HL-60 (cell line): Measurements from ENCODE around the gene BOK.

Source experiments
- DNase-seq, 2 experiments: peaks; one replicate each; pipeline ENCODE4 v3.0.0-alpha.2; 2010 to 2020; ENCODE audit warnings: low read depth in 1 of 2, low spot score in 1 of 2
- H3K27ac ChIP-seq: fragments of 250-450 bp; sonication (Bioruptor Pico); replicated peaks from 2 replicates; pipeline ENCODE4 v1.5.1; 2020; ENCODE audit warnings: mild to moderate bottlenecking, moderate library complexity
- H3K27me3 ChIP-seq: fragments of 250-450 bp; sonication (Bioruptor Pico); 2 replicates; pipeline ENCODE4 v1.5.1; 2021; ENCODE audit warnings: mild to moderate bottlenecking, moderate library complexity; ENCODE audit not compliant: insufficient read depth, poor library complexity, severe bottlenecking
- H3K4me3 ChIP-seq: replicated peaks from 2 replicates; pipeline ENCODE4 v1.5.1; 2011; ENCODE audit warnings: mild to moderate bottlenecking, control low read depth, low read length; ENCODE audit not compliant: insufficient read depth
- CTCF ChIP-seq: IDR thresholded peaks from one replicate; pipeline ENCODE4 v1.5.1; 2011; ENCODE audit warnings: low read length, control low read depth, inconsistent platforms; ENCODE audit not compliant: insufficient read depth
- GABPA ChIP-seq: IDR thresholded peaks from 2 replicates; pipeline ENCODE4 v1.6.1; 2012; ENCODE audit warnings: low read depth
- POLR2AphosphoS5 ChIP-seq: IDR thresholded peaks from 2 replicates; pipeline ENCODE4 v1.6.1; 2012; ENCODE audit warnings: low read depth
- REST ChIP-seq: IDR thresholded peaks from 2 replicates; pipeline ENCODE4 v1.6.1; 2012; ENCODE audit warnings: low read depth; ENCODE audit not compliant: insufficient replicate concordance
- SPI1 ChIP-seq: IDR thresholded peaks from 2 replicates; pipeline ENCODE4 v1.6.1; 2012; ENCODE audit warnings: low read depth, mild to moderate bottlenecking, borderline replicate concordance

BOK gene

GRCh38 chr2:241615041-241615440 lies 56.5 kb downstream of the BOK start:
- Histone ChIP-seq H3K27ac (no peak overlapping the region), H3K27me3 (no peaks in the 10 kb centered on the region), H3K4me3 (no peak overlapping the region)
- DNase-seq = no peak
- TF ChIP-seq SPI1 (no peak), GABPA (no peak), CTCF (no peak), POLR2AphosphoS5 (no peak), REST (no peak)

GRCh38 chr2:241615522-241616052 lies 57.0 kb downstream of the BOK start:
- DNase-seq = no peak
- Histone ChIP-seq H3K27me3 (no peaks in the 10 kb centered on the region), H3K4me3 (no peak overlapping the region), H3K27ac (no peak overlapping the region)
- TF ChIP-seq CTCF (no peak), SPI1 (no peak), POLR2AphosphoS5 (no peak), GABPA (no peak), REST (no peak)

GRCh38 chr2:241616168-241617125 lies 57.9 kb downstream of the BOK start:
- no peaks in the 10 kb centered on the region for H3K27me3 ChIP-seq
- no peak for DNase-seq
- no peak overlapping the region for H3K27ac ChIP-seq
- no peak for TF ChIP-seq POLR2AphosphoS5
- no peak for TF ChIP-seq GABPA
- no peak for TF ChIP-seq SPI1
- TF ChIP-seq CTCF = no peak
- no peak for TF ChIP-seq REST
- no peak overlapping the region for H3K4me3 ChIP-seq
